ENCODE data around the gene CAND2.

CAND2 gene

GRCh38 chr3:12859840-12860239, 63.4 kb downstream of the CAND2 start:
- TF ChIP-seq CTCF (IDR thresholded peaks at IDR 0.05; ENCODE audit: low read depth, low read length) = no peak
- H3K4me3 ChIP-seq (ENCODE audit: low read depth, low read length) = no peak overlapping the region
- DNase-seq (ENCODE audit: low read depth, low spot score) = no peak
- in situ Hi-C loops (cut with HindIII; ENCODE audit: low sequenced_read_pairs) = no loop called here

GRCh38 chr3:12861611-12862010, 65.1 kb downstream of the CAND2 start:
- in situ Hi-C loops (cut with HindIII; ENCODE audit: low sequenced_read_pairs) = no loop called here
- DNase-seq (ENCODE audit: low read depth, low spot score) = no peak
- TF ChIP-seq CTCF (IDR thresholded peaks at IDR 0.05; ENCODE audit: low read depth, low read length) = no peak
- H3K4me3 ChIP-seq (ENCODE audit: low read depth, low read length) = no peak overlapping the region

DNA sequence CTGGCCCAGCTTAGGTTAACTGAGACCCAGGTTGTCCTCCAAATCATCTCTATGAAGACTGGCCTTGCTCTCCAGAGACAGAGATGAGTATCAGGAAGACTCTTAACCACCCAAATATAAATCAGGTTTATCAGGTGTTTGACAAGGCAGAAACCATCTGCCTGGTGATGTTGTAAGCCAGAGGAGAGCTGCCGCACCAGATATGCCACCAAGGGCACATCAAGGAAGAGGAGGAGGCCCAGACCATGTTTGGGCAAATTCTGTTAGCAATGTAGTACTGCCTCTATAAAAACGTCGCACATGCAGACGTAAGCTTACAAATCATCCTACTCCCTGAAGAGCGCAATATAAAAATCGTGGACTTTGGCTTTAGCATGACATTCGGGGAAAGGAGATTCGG, 65.9 kb downstream of the CAND2 start:
- in situ Hi-C loops (cut with HindIII; ENCODE audit: low sequenced_read_pairs) = no loop called here
- no peak for TF ChIP-seq CTCF (IDR thresholded peaks at IDR 0.05; ENCODE audit: low read depth, low read length)
- no peak for DNase-seq (ENCODE audit: low read depth, low spot score)
- no peak overlapping the region for H3K4me3 ChIP-seq (ENCODE audit: low read depth, low read length)

DNA sequence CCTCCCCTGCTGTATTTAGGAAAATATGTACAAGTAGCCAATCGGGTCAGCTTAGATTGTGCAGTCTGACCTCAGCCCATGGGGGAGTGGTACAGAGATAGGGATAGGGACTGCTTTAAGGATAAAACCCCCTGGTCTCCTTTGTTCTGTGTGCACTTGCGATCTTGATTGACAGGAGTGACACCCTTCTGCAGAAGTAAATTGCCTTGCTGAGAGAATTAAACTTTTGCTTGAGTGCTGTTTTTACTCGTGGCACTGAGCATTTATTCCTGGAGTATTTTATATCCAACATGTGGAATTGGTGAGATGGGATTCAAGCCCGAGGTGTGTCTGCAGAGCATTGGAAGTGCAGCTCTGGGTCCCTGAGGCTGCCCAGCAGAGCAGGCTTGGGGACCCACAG, 68.8 kb downstream of the CAND2 start:
- no peak for DNase-seq (ENCODE audit: low read depth, low spot score)
- no peak for TF ChIP-seq CTCF (IDR thresholded peaks at IDR 0.05; ENCODE audit: low read depth, low read length)
- in situ Hi-C loops (cut with HindIII; ENCODE audit: low sequenced_read_pairs) = no loop called here
- H3K4me3 ChIP-seq (ENCODE audit: low read depth, low read length) = no peak overlapping the region

DNA sequence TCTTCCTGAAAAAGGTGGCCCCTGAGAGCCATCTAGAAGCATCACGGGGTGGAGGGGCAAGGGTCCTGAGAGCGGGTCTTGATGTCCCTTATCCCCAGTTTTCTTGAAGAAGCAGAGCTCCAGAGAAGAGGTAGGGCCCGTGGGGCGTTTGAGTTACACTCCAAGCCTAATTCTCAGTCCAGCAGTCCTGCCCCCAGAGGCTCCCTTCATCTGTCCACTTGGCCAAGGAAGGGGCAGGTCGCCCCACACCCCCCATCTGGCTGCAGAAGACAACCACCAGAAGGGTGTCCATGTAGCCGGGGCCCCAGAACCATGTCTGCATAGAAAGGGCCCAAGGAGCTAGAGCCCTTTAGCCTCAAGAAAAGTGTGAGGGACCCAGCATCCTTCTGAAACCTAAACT, 70.4 kb downstream of the CAND2 start:
- TF ChIP-seq CTCF (IDR thresholded peaks at IDR 0.05; ENCODE audit: low read depth, low read length) = no peak
- in situ Hi-C loops (cut with HindIII; ENCODE audit: low sequenced_read_pairs) = no loop called here
- DNase-seq (ENCODE audit: low read depth, low spot score) = no peak
- H3K4me3 ChIP-seq (ENCODE audit: low read depth, low read length) = no peak overlapping the region

DNA sequence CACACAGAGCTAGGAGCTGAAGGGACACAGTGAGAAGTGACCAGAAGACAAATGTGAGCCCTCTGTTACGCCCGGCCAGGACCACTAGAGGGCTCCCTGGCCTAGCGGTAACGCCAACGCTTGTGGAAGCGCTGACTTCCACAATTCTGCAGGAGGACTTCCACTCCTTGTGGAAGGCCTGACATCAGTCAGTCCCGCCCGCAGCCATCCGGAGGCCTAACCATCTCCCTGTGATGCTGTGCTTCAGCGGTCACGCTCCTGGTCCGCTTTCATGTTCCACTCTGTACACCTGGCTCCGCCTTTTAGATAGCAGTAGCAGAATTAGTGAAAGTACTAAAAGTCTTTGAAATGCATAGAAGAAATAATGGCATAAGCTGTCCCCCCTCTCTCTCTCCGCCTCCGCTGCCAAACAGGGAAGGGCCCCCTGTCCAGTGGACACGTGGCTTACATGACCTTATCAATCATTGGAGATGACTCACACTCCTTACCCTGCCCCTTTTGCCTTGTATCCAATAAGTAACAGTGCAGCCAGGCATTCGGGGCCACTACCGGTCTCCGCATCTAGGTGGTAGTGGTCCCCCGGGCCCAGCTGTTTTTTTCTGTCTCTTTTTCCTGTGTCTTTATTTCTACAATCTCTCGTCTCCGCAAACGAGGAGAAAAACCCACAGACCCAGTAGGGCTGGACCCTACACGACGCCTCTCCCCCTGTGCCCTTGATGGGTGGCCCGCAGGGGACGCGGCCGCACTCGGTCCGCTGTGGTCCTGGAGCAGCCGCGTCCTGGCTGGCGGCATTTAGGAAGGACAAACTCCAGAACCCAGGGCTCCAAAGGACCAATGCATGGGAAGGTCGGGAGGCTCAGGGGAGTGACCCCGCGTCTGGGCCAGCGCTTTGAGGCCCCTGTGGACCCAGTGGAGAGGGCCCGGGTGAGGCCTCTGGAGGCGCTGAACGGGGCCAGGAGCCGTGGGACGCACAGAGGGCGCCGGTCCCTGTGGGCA, 71.9 kb downstream of the CAND2 start:
- in situ Hi-C loops (cut with HindIII; ENCODE audit: low sequenced_read_pairs) = no loop called here
- DNase-seq (ENCODE audit: low read depth, low spot score) = peak; percentile 88

More for the DNA sequence above, 71.9 kb downstream of the CAND2 start:
- peak; percentile 95 for TF ChIP-seq CTCF (IDR thresholded peaks at IDR 0.05; ENCODE audit: low read depth, low read length)
- H3K4me3 ChIP-seq (ENCODE audit: low read depth, low read length) = no peak overlapping the region
